ENCODE data around the gene NUTF2.

- TF ChIP-seq CTCF (IDR thresholded peaks at IDR 0.05) (no peak), POLR2A (IDR thresholded peaks at IDR 0.05) (no peak)
Measured at GRCh38 chr16:67841198-67841815, 5.4 kb upstream of the NUTF2 start.

Data from thyroid gland (tissue), 4 donors.